OCI-LY1 (cell line): ENCODE data around the gene SLC7A14.

ENCODE experiments used
- H2AFZ ChIP-seq: fragments of 200-600 bp; sonication (generic), shearing (Covaris generic); 2 replicates; pipeline ENCODE4 v1.6.0; 2014; ENCODE audit warnings: antibody characterized with exemption, mild to moderate bottlenecking, low read length
- H3F3A ChIP-seq: fragments of 200-600 bp; sonication (generic), shearing (Covaris generic); 2 replicates; pipeline ENCODE4 v1.6.0; 2014; ENCODE audit warnings: mild to moderate bottlenecking, antibody characterized with exemption, low read length, moderate library complexity; ENCODE audit not compliant: insufficient read depth
- H3K27ac ChIP-seq: fragments of 200-600 bp; sonication (generic); 2 replicates; pipeline ENCODE4 v1.5.1; 2014; ENCODE audit warnings: low read length, mixed run types, mild to moderate bottlenecking, low read depth; ENCODE audit not compliant: poor library complexity, severe bottlenecking
- H3K27me3 ChIP-seq: fragments of 200-600 bp; sonication (generic); 2 replicates; pipeline ENCODE4 v1.6.0; 2014; ENCODE audit warnings: antibody characterized with exemption, mild to moderate bottlenecking, low read length, moderate library complexity; ENCODE audit not compliant: insufficient read depth
- H3K36me3 ChIP-seq: fragments of 200-600 bp; sonication (generic); 2 replicates; pipeline ENCODE4 v1.6.1; 2014; ENCODE audit warnings: mild to moderate bottlenecking, antibody characterized with exemption, low read length, moderate library complexity, mixed read lengths; ENCODE audit not compliant: insufficient read depth
- H3K4me1 ChIP-seq: fragments of 200-600 bp; sonication (generic); 2 replicates; pipeline ENCODE4 v1.5.1; 2014; ENCODE audit warnings: mild to moderate bottlenecking, low read length, moderate library complexity; ENCODE audit not compliant: insufficient read depth, severe bottlenecking
- H3K4me2 ChIP-seq: fragments of 200-600 bp; sonication (generic), shearing (Covaris generic); 2 replicates; pipeline ENCODE4 v1.6.1; 2014; ENCODE audit warnings: low read length
- H3K4me3 ChIP-seq: fragments of 200-600 bp; sonication (generic); 2 replicates; pipeline ENCODE4 v1.5.1; 2014; ENCODE audit warnings: low read length, low read depth, mild to moderate bottlenecking, mixed read lengths; ENCODE audit not compliant: poor library complexity, severe bottlenecking
- H3K79me2 ChIP-seq: fragments of 200-600 bp; shearing (Covaris generic); 2 replicates; pipeline ENCODE4 v1.6.1; 2016; ENCODE audit warnings: mixed run types, low read length, mixed read lengths; ENCODE audit not compliant: insufficient read depth
- H3K9ac ChIP-seq: fragments of 200-600 bp; sonication (generic), shearing (Covaris generic); 2 replicates; pipeline ENCODE4 v1.6.1; 2014; ENCODE audit warnings: mild to moderate bottlenecking, low read length, mixed read lengths
- H3K9me2 ChIP-seq: fragments of 200-600 bp; sonication (generic), shearing (Covaris generic); 2 replicates; pipeline ENCODE4 v1.6.1; 2014; ENCODE audit warnings: low read depth, mild to moderate bottlenecking, low read length, mixed read lengths
- H3K9me3 ChIP-seq: fragments of 200-600 bp; shearing (Covaris generic); 2 replicates; pipeline ENCODE4 v1.6.1; 2014; ENCODE audit warnings: low read length, mixed read lengths
- H4K20me1 ChIP-seq: fragments of 200-600 bp; sonication (generic), shearing (Covaris generic); 2 replicates; pipeline ENCODE4 v1.6.0; 2016; ENCODE audit warnings: mild to moderate bottlenecking, low read length; ENCODE audit not compliant: insufficient read depth
- CTCF ChIP-seq: fragments of 200-600 bp; sonication (generic), shearing (Covaris generic); IDR thresholded peaks from 2 replicates; pipeline ENCODE4 v1.5.1; 2017; ENCODE audit warnings: mild to moderate bottlenecking, antibody characterized with exemption, low read length, moderate library complexity, mixed read lengths
- EZH2 ChIP-seq: fragments of 200-600 bp; sonication (generic), shearing (Covaris generic); IDR thresholded peaks from 2 replicates; pipeline ENCODE4 v1.8.0; 2017; ENCODE audit warnings: borderline replicate concordance, mixed run types, mild to moderate bottlenecking, antibody characterized with exemption, low read length, moderate library complexity, mixed read lengths

SLC7A14 gene

GRCh38 chr3:170511371-170511770, 74.5 kb downstream of the SLC7A14 start:
- no peaks in the 10 kb centered on the region for H3K36me3 ChIP-seq
- H3K4me2 ChIP-seq, result no peak overlapping the region
- no peaks in the 10 kb centered on the region for H3F3A ChIP-seq

GRCh38 chr3:170508839-170509238, 77.0 kb downstream of the SLC7A14 start:
- Histone ChIP-seq H3K9me2 (no peaks in the 10 kb centered on the region), H3K9ac (no peak overlapping the region)
- TF ChIP-seq EZH2, result no peak
- TF ChIP-seq CTCF, result no peak

More at GRCh38 chr3:170511371-170511770, 74.5 kb downstream of the SLC7A14 start:
- Histone ChIP-seq H3K27me3 (no peaks in the 10 kb centered on the region), H3K79me2 (no peaks in the 10 kb centered on the region), H4K20me1 (no peaks in the 10 kb centered on the region), H3K4me1 (no peaks in the 10 kb centered on the region), H3K9me2 (no peaks in the 10 kb centered on the region), H3K27ac (no peak overlapping the region), H3K9ac (no peak overlapping the region), H3K9me3 (no peaks in the 10 kb centered on the region), H2AFZ (no peak overlapping the region), H3K4me3 (no peak overlapping the region)
- TF ChIP-seq EZH2 (no peak), CTCF (no peak)

GRCh38 chr3:170508291-170508690, 77.6 kb downstream of the SLC7A14 start:
- Histone ChIP-seq H3K4me3 (no peak overlapping the region), H3K9ac (no peak overlapping the region), H3K27ac (no peak overlapping the region), H3K9me2 (no peaks in the 10 kb centered on the region), H3F3A (no peaks in the 10 kb centered on the region), H4K20me1 (no peaks in the 10 kb centered on the region), H3K4me1 (no peaks in the 10 kb centered on the region), H3K79me2 (no peaks in the 10 kb centered on the region), H3K9me3 (no peaks in the 10 kb centered on the region), H2AFZ (no peak overlapping the region), H3K4me2 (no peak overlapping the region), H3K36me3 (no peaks in the 10 kb centered on the region), H3K27me3 (no peaks in the 10 kb centered on the region)
- no peak for TF ChIP-seq EZH2
- no peak for TF ChIP-seq CTCF

More at GRCh38 chr3:170508839-170509238, 77.0 kb downstream of the SLC7A14 start:
- H3K27me3 ChIP-seq, result no peaks in the 10 kb centered on the region
- no peaks in the 10 kb centered on the region for H3K9me3 ChIP-seq
- no peak overlapping the region for H2AFZ ChIP-seq
- H3K4me1 ChIP-seq, result no peaks in the 10 kb centered on the region
- no peaks in the 10 kb centered on the region for H3K36me3 ChIP-seq
- H3K4me2 ChIP-seq, result no peak overlapping the region
- no peaks in the 10 kb centered on the region for H4K20me1 ChIP-seq
- no peak overlapping the region for H3K27ac ChIP-seq
- H3K4me3 ChIP-seq, result no peak overlapping the region
- H3K79me2 ChIP-seq, result no peaks in the 10 kb centered on the region
- H3F3A ChIP-seq, result no peaks in the 10 kb centered on the region
